AG08395 (cell line): ENCODE measurements around the gene ADCY6.
A peak's percentile ranks its signal among the peaks of the same experiment; 100 is the strongest.
"Not testable (repeated sequence)": the region's sequence is repeated elsewhere in the genome, so short reads cannot be mapped to it uniquely, and the experiment has no call there.

Experiments
- DNase-seq: peaks from one replicate; pipeline ENCODE4 v3.0.0; 2012; ENCODE audit warnings: mixed read lengths, low spot score

The ADCY6 gene

DNA sequence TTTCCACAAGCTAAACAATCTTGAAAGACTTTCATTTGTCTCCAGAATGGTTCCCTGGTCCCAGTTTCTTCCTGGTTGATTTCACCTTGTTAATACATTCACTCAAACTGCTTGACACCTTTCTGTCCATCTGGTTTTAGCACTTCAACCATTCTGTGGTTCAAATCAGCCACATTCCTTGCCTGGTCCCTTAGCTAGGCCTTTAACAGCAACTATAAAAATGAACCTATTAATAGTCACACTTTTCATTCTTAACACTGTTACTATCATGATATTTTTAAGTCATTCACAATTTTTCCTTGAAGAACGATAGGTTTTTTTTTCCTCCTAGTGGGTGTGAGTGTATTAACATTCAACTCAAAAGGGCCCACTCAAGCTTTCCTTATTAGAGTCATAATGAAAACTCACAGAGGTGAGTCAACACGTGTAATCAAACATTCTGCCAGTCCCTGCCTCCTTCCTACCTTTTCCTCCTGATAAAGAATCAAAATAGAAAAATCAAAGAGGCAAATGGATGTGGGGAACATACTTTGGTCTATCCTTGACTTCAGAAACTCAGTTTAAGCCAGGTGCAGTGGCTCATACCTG, 38.0 kb downstream of the ADCY6 start:
- no peak for DNase-seq

DNA sequence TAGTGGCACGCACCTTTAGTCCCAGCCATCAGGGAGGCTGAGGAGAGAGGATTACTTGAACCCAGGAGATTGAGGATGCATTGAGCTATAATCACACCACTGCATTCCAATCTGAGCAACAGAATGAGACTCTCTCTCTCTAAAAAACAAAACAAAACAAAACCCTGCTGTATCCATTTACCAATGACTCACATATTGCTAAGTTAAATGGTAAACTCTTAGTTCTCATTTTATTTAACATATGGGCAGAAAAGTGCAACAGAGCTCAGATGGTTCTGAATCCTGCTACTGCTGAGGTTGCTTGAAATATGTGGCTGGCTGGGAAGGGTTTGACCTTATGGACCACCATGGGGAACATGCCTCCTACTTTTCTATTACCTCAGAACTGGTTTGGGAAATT, 38.7 kb downstream of the ADCY6 start:
- no peak for DNase-seq

DNA sequence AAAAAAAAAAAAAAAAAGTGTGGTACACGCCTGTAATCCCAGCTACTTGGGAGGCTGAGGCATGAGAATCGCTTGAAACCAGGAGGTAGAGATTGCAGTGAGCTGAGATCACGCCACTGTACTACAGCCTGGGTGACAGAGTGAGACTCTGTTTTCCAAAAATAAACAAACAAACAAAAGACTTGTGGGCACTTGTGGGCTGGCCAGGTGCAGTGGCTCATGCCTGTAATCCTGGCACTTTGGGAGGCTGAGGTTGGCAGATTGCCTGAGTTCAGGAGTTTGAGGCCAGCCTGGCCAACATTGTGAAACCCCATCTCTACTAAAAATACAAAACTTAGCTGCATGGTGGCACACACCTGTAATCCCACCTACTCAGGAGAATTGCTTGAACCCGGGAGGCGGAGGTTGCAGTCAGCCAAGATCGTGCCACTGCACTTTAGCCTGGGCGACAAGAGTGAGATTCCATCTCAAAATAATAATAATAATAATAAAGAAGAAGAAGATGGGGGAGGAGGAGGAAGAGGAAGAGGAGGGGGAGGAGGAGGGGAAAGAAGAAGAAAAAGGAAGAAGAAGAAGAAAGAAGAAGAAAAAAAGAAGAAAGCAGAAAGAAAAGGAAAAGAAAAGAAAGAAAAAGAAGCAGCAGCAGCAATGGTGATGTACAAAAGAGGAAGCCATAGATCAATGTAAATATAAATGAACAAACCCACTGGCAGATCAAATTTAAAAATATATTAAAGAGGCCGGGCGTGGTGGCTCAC, 44.5 kb downstream of the ADCY6 start:
- DNase-seq: no peak

DNA sequence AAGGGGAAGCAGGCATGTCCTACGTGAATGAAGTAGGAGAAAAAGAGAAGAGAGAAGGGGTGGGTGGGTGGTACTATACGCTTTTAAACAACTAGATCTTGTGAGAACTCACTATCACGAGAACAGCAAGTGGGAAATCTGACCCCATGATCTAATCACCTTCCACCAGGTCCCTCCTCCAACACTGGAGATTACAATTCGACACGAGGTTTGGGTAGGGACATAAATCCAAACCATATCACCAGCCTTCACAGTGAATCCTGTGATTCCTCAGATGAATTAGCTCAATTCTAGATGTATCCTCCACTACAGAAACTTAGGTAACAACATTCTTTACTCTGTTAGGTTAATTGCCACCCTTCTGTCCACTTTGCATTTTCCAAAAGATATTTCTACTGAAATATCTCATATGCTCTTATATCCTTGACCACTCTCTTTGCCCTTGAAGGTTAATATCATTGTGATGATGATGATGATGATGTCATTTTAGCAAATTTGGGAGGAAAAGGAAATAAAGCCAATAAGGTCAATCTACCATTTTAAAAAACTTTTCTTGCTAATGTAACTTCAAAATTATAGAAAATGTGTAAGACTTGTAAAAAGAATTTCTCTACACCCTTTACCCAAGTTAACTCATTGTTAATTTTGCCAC, 49.1 kb downstream of the ADCY6 start:
- DNase-seq: no peak

DNA sequence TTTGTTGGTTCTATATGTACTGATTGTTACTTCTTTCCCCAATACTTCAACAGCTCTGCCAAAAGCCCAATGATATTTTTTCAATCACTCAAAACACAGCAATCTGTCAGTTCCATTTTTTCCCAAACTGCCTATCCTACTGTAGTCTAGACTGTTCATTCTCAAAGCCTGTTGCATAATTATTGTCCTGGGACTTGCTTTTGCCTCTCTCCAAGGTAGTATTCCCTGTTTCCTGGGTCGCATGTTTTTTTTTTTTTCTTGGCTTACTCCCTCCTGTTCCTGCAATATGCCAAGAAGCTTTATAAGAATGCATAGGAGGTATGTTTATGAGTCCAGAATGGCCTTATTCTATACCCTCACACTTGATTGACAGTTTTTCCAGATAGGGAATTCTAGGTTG, 52.4 kb downstream of the ADCY6 start:
- DNase-seq: no peak

DNA sequence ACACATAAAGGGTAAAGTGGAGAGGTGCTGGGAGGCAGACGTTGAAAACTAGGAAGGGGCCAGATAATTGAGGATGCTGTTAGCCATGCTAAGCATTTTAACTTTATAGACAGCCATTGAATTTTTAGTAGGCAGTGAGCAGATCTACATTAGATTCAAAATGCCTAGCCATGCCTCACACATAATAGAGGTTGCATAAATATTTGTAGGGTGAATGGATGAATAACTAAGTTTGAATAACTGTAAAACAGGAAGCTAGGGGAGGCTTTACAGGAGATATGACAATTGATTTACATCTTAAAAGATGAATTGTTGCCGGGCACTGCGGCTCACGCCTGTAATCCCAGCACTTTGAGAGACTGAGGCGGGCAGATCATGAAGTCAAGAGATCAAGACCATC, 60.1 kb downstream of the ADCY6 start:
- no peak for DNase-seq

DNA sequence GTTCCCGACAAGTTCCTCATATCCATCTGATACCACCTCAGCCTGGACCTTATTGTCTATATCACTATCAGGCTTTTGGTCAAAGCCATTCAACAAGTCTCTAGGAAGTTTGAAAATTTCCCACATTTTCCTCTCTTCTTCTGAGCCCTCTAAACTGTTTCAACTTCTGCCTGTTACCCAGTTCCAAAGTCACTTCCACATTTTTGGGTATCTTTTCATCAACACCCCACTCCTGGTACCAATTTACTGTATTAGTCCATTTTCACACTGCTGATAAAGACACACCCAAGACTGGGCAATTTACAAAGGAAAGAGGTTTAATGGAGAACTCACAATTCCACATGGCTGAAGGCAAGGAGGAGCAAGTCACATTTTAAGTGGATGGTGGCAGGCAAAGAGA, 68.2 kb downstream of the ADCY6 start:
- not testable (repeated sequence) for DNase-seq

DNA sequence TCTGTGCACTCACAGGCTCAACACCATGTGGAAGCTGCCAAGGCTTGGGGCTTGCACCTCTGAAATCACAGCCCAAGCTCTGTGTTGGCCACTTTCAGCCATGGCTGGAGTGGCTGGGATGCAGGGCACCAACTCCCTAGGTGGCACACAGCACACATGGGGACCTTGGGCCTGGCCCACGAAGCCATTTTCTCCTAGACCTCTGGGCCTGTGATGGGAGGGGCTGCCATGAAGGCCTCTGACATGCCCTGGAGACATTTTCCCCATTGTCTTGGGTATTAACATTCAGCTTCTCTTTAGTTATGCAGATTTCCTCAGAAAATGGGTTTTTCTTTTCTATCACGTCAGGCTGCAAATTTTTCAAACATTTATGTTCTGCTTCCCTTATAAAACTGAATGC, 68.7 kb downstream of the ADCY6 start:
- not testable (repeated sequence) for DNase-seq

DNA sequence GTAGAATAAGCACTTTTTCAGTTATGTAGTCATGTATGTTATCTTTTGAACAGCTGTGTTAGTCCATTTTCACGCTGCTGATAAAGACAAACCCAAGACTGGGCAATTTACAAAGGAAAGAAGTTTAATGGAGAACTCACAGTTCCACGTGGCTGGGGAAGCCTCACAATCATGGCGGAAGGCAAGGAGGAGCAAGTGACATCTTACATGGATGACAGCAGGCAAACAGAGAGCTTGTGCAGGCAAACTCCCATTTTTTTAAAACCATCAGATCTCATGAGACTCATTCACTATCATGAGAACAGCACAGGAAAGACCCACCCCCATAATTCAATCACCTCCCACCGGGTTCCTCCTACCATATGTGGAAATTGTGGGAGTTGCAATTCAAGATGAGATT, 69.9 kb downstream of the ADCY6 start:
- DNase-seq: not testable (repeated sequence)

DNA sequence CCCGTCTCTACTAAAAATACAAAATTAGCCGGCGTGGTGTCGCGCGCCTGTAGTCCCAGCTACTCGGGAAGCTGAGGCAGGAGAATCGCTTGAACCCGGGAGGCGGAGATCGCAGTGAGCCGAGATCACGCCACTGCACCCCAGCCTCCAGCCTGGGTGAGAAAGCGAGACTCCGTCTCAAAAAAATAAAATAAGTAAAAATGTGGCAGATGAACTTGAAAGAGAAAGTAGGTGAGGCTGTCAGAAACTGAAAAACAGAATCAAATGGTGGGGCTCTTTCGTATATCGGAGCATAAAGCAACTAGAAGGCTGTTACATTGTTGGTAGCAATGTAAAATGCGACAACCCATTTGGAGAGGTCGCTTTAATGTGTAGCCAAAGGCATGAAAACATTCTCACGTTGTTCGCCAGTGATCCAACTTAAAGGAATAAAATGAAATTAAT, 71.6 kb downstream of the ADCY6 start:
- no peak for DNase-seq

DNA sequence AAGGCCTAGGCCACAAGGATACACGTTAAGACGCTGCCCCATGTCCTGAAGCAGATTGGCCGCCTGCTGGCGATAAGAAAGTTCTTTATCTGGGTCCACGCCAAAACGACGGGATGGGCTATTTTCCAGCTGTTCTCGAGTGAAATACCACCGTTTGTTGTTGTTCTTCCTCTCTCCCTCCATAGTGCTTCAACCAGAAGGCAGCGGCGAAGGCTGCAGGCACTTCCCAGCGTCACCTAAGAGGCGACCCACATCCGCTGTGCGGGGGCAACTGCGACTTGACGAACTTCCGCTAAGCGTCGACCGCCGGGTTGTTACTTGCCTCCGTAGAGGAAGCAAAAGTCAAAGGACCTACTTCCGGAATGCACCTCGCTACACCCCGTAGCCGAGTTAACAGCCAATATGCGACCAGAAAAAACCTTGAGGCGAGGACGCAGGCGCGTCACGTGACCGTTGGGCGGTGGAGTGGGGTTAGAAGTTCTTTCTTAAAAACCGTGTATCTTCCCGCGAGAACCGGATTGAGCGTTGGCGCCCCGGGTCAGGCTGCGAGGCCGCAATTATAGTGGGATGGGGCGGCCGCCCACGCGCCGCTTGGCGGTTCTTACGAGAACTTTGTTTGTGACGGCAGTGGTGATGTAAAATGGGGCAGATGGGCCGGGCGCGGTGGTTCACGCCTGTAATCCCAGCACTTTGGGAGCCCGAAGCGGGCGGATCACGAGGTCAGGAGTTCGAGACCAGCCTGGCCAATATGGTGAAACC, 72.2 kb downstream of the ADCY6 start, which contains the start of gene CCNT1:
CCNT1 (minus strand) TSS at position 215 of the 759 bp plus-strand sequence; CDS start at position 183, 32 bp downstream.
- DNase-seq: peak; percentile 100
